SK-N-SH (cell line): Measurements from ENCODE around the gene YAP1. TPM values are rescaled to one million over a fixed set of nuclear protein-coding genes. Genes with fewer than 3 reads are reported as not detected.

Experiments
- CTCF ChIA-PET: fragments of 300-600, 350-600 bp; formaldehyde crosslinking; extraction: SDS; loops from one replicate; lab custom pipeline; 2021; lab: Yijun Ruan, JAX
- POLR2A ChIA-PET: fragments of 350-600 bp; sonication (Branson Sonifier 250); formaldehyde crosslinking; extraction: SDS; loops from one replicate; lab custom pipeline; 2020; ENCODE audit warnings: antibody characterized with exemption, inconsistent platforms; lab: Yijun Ruan, JAX
- DNase-seq: peaks from one replicate; pipeline ENCODE4 v3.0.0; 2012
- H2AFZ ChIP-seq: fragments of 200-600 bp; sonication (generic); 2 replicates; pipeline ENCODE4 v1.8.1; 2016; ENCODE audit warnings: antibody characterized with exemption, mild to moderate bottlenecking, low read depth
- H3F3A ChIP-seq: fragments of 200-600 bp; sonication (generic); replicated peaks from 2 replicates; pipeline ENCODE3; 2016; ENCODE audit warnings: antibody characterized with exemption, mild to moderate bottlenecking; ENCODE audit not compliant: insufficient read depth
- H3K27ac ChIP-seq, 2 experiments: fragments of 200-500 bp in 1 of 2; fragments of 200-600 bp in 1 of 2; sonication (Bioruptor generic) in 1 of 2; sonication (generic), shearing (Covaris generic) in 1 of 2; 2 replicates each; pipeline versions ENCODE4 v1.5.1 to v1.6.1; 2014 to 2016; ENCODE audit warnings: low read depth in 2 of 2, inconsistent platforms in 1 of 2, low read length in 1 of 2, mild to moderate bottlenecking in 1 of 2, mixed read lengths in 1 of 2
- H3K27me3 ChIP-seq: fragments of 200-600 bp; sonication (generic), shearing (Covaris generic); 2 replicates; pipeline ENCODE4 v1.6.1; 2016; ENCODE audit warnings: mixed run types; ENCODE audit not compliant: insufficient read depth
- H3K36me3 ChIP-seq, 2 experiments: fragments of 200-500 bp in 1 of 2; fragments of 200-600 bp in 1 of 2; sonication (Bioruptor generic) in 1 of 2; sonication (generic) in 1 of 2; replicated peaks in 1 of 2; 2 replicates each; pipeline versions ENCODE3 to v1.5.1; 2014 to 2016; ENCODE audit warnings: low read length in 1 of 2, mild to moderate bottlenecking in 1 of 2; ENCODE audit not compliant: insufficient read depth in 2 of 2, control insufficient read depth in 1 of 2
- H3K4me1 ChIP-seq, 2 experiments: fragments of 200-500 bp in 1 of 2; fragments of 200-600 bp in 1 of 2; sonication (Bioruptor generic) in 1 of 2; sonication (generic), shearing (Covaris generic) in 1 of 2; 2 replicates each; pipeline versions ENCODE4 v1.5.1 to v1.6.1; 2014 to 2016; ENCODE audit warnings: low read depth in 1 of 2, low read length in 1 of 2, mixed run types in 1 of 2; ENCODE audit not compliant: insufficient read depth in 2 of 2, control insufficient read depth in 1 of 2
- H3K4me2 ChIP-seq: fragments of 200-600 bp; sonication (generic), shearing (Covaris generic); 2 replicates; pipeline ENCODE4 v1.6.1; 2017; ENCODE audit warnings: mixed run types
- H3K4me3 ChIP-seq, 2 experiments: fragments of 200-500 bp in 1 of 2; fragments of 200-600 bp in 1 of 2; sonication (Bioruptor generic) in 1 of 2; sonication (generic), shearing (Covaris generic) in 1 of 2; 2 replicates each; pipeline versions ENCODE4 v1.5.1 to v1.8.1; 2014 to 2016; ENCODE audit warnings: low read depth in 2 of 2, inconsistent platforms in 1 of 2, low read length in 1 of 2, mild to moderate bottlenecking in 1 of 2, mixed read lengths in 1 of 2, moderate library complexity in 1 of 2
- H3K79me2 ChIP-seq: fragments of 200-600 bp; sonication (generic); 2 replicates; pipeline ENCODE4 v1.8.1; 2017; ENCODE audit warnings: mild to moderate bottlenecking; ENCODE audit not compliant: insufficient read depth
- H3K9ac ChIP-seq: fragments of 200-600 bp; sonication (generic); 2 replicates; pipeline ENCODE4 v1.6.1; 2017; ENCODE audit warnings: mixed run types
- H3K9me2 ChIP-seq: fragments of 200-600 bp; sonication (generic); 2 replicates; pipeline ENCODE4 v1.6.1; 2017; ENCODE audit warnings: mixed run types
- H3K9me3 ChIP-seq: fragments of 200-600 bp; sonication (generic); 2 replicates; pipeline ENCODE4 v1.6.1; 2017; ENCODE audit warnings: mixed run types, mild to moderate bottlenecking, moderate library complexity
- H4K20me1 ChIP-seq: fragments of 200-600 bp; sonication (generic); 2 replicates; pipeline ENCODE4 v1.6.1; 2017; ENCODE audit warnings: mild to moderate bottlenecking, mixed run types; ENCODE audit not compliant: insufficient read depth
- CTCF ChIP-seq: fragments of 200-600 bp; sonication (generic); IDR thresholded peaks from 2 replicates; pipeline ENCODE4 v1.6.1; 2017; ENCODE audit warnings: antibody characterized with exemption, mild to moderate bottlenecking, moderate library complexity
- EZH2phosphoT487 ChIP-seq: fragments of 200-600 bp; sonication (generic); IDR thresholded peaks from 2 replicates; pipeline ENCODE4 v1.6.1; 2017; ENCODE audit warnings: low read depth, mixed run types, mild to moderate bottlenecking, antibody characterized with exemption, moderate library complexity, borderline replicate concordance
- FOXM1 ChIP-seq: IDR thresholded peaks from 2 replicates; pipeline ENCODE4 v1.4.0; 2012; ENCODE audit warnings: low read depth, mild to moderate bottlenecking
- GABPA ChIP-seq: IDR thresholded peaks from 2 replicates; pipeline ENCODE4 v1.4.0; 2012; ENCODE audit warnings: low read depth, mild to moderate bottlenecking
- MAX ChIP-seq: IDR thresholded peaks from 2 replicates; pipeline ENCODE4 v1.4.0; 2012; ENCODE audit warnings: low read depth
- MXI1 ChIP-seq: IDR thresholded peaks from 2 replicates; pipeline ENCODE4 v1.6.1; 2012; ENCODE audit warnings: mild to moderate bottlenecking, low read depth, low read length, improper control_type of control experiment
- POLR2AphosphoS5 ChIP-seq: IDR thresholded peaks from 2 replicates; pipeline ENCODE4 v1.6.1; 2012; ENCODE audit warnings: low read depth, low read length
- RAD21 ChIP-seq: IDR thresholded peaks from 2 replicates; pipeline ENCODE4 v1.6.1; 2012; ENCODE audit warnings: mild to moderate bottlenecking, low read length
- RCOR1 ChIP-seq: fragments of 150-350 bp; IDR thresholded peaks from 2 replicates; pipeline ENCODE4 v1.6.1; 2017; ENCODE audit warnings: antibody characterized with exemption, low read length
- RXRA ChIP-seq: IDR thresholded peaks from 2 replicates; pipeline ENCODE4 v1.4.0; 2012; ENCODE audit warnings: low read depth, mild to moderate bottlenecking, borderline replicate concordance
- SIN3A ChIP-seq: IDR thresholded peaks from 2 replicates; pipeline ENCODE4 v1.6.1; 2012; ENCODE audit warnings: low read depth, mild to moderate bottlenecking, low read length, moderate library complexity, borderline replicate concordance
- TAF1 ChIP-seq: IDR thresholded peaks from 2 replicates; pipeline ENCODE4 v1.6.1; 2012; ENCODE audit warnings: low read depth, mild to moderate bottlenecking, low read length, moderate library complexity, borderline replicate concordance
- TEAD4 ChIP-seq: IDR thresholded peaks from 2 replicates; pipeline ENCODE4 v1.4.0; 2012; ENCODE audit warnings: mild to moderate bottlenecking, borderline replicate concordance; ENCODE audit not compliant: insufficient read depth
- USF1 ChIP-seq: IDR thresholded peaks from 2 replicates; pipeline ENCODE4 v1.4.0; 2012; ENCODE audit warnings: low read depth, borderline replicate concordance
- USF2 ChIP-seq: fragments of 150-350 bp; IDR thresholded peaks from 2 replicates; pipeline ENCODE4 v1.6.1; 2017; ENCODE audit warnings: antibody characterized with exemption, low read length, low read depth, borderline replicate concordance
- YY1 ChIP-seq: IDR thresholded peaks from 2 replicates; pipeline ENCODE4 v1.4.0; 2012; ENCODE audit warnings: low read depth, mild to moderate bottlenecking
- WGBS: methylation state at CpG from one replicate; pipeline ENCODE4 v1.1.6; 2017; ENCODE audit warnings: low lambda C conversion rate; 5-methylcytosine and 5-hydroxymethylcytosine counted together
- polyA plus RNA-seq, 3 experiments: library from polyadenylated mRNA; depleted of rRNA; stranded (reverse); fragments of >200 nt; gene quantifications; 2 replicates each; pipeline ENCODE4 v1.2.3, GENCODE V29; 2012

Gene YAP1
- polyA plus RNA-seq, 1 of the 3 experiments (the other 2 are of a cell fraction), result 53.2 TPM

- peaks cover 71% of the 10 kb centered on the region for H4K20me1 ChIP-seq
Observed at GRCh38 chr11:102155676-102156075, 45.4 kb downstream of the YAP1 start.

GRCh38 chr11:102157219-102157618 is 47.0 kb downstream of the YAP1 start:
- no peak overlapping the region for H3K9ac ChIP-seq
- H3K9me2 ChIP-seq, result no peaks in the 10 kb centered on the region
- H3K36me3 ChIP-seq, result peaks cover 0 to 17% of the 10 kb centered on the region in 2 experiments
- no peak overlapping the region for H3K27ac ChIP-seq
- H3F3A ChIP-seq, result peaks cover 6% of the 10 kb centered on the region
- H2AFZ ChIP-seq, result no peak overlapping the region
- WGBS, result 54% methylated on average over 2 of the region's 2 CpGs
- no peak for DNase-seq
- no peaks in the 10 kb centered on the region for H3K27me3 ChIP-seq
- H3K4me2 ChIP-seq, result no peak overlapping the region
- H3K79me2 ChIP-seq, result peaks cover 100% of the 10 kb centered on the region
- CTCF ChIA-PET, result no interaction called here
- peaks cover 0 to 56% of the 10 kb centered on the region in 2 experiments; a peak in 3 of 4 replicates for H3K4me1 ChIP-seq
- H4K20me1 ChIP-seq, result peaks cover 64% of the 10 kb centered on the region
- H3K9me3 ChIP-seq, result no peaks in the 10 kb centered on the region
- POLR2A ChIA-PET, result no interaction called here
- H3K4me3 ChIP-seq, result no peak overlapping the region
- TF ChIP-seq SIN3A, result no peak
- no peak for TF ChIP-seq POLR2AphosphoS5
- no peak for TF ChIP-seq RXRA
- TF ChIP-seq RCOR1, result no peak
- TF ChIP-seq EZH2phosphoT487, result no peak
- no peak for TF ChIP-seq RAD21
- no peak for TF ChIP-seq YY1
- no peak for TF ChIP-seq CTCF
- TF ChIP-seq USF2, result no peak
- TF ChIP-seq TAF1, result no peak
- TF ChIP-seq GABPA, result no peak
- TF ChIP-seq FOXM1, result no peak
- TF ChIP-seq USF1, result no peak

More at GRCh38 chr11:102155676-102156075, 45.4 kb downstream of the YAP1 start:
- 46% methylated on average over 4 of the region's 4 CpGs for WGBS
- Histone ChIP-seq H3K9ac (no peak overlapping the region), H3K4me2 (no peak overlapping the region), H3F3A (no peaks in the 10 kb centered on the region), H3K36me3 (peaks cover 0 to 30% of the 10 kb centered on the region in 2 experiments), H3K27ac (peak overlapping the region in 1 of 2 experiments; percentile 31; a peak in 1 of 4 replicates), H3K79me2 (peaks cover 100% of the 10 kb centered on the region), H3K9me3 (no peaks in the 10 kb centered on the region), H2AFZ (no peak overlapping the region), H3K27me3 (no peaks in the 10 kb centered on the region), H3K4me1 (peaks cover 0 to 50% of the 10 kb centered on the region in 2 experiments; a peak in 1 of 4 replicates), H3K9me2 (no peaks in the 10 kb centered on the region), H3K4me3 (no peak overlapping the region)
- ChIA-PET CTCF (no interaction called here), POLR2A (no interaction called here)
- no peak for DNase-seq
- TF ChIP-seq YY1 (no peak), RAD21 (no peak), TEAD4 (no peak), CTCF (no peak), MAX (no peak), MXI1 (no peak), SIN3A (no peak)
